MM.1S (cell line): ENCODE data around the gene WASL.

ENCODE experiments used
- DNase-seq: peaks from one replicate; pipeline ENCODE4 v3.0.0-alpha.2; 2015
- H2AFZ ChIP-seq: fragments of 300-600 bp; sonication (generic); 2 replicates; pipeline ENCODE4 v1.6.0; 2016; ENCODE audit warnings: antibody characterized with exemption, low read length
- H3F3A ChIP-seq: fragments of 300-600 bp; sonication (generic); 2 replicates; pipeline ENCODE4 v1.6.1; 2016; ENCODE audit warnings: mild to moderate bottlenecking, antibody characterized with exemption, low read length, moderate library complexity, mixed read lengths; ENCODE audit not compliant: insufficient read depth
- H3K27ac ChIP-seq: fragments of 300-600 bp; sonication (generic); 2 replicates; pipeline ENCODE4 v1.5.1; 2016; ENCODE audit warnings: mild to moderate bottlenecking, low read length
- H3K27me3 ChIP-seq: fragments of 300-600 bp; sonication (generic); replicated peaks from 2 replicates; pipeline ENCODE4 v1.6.0; 2016; ENCODE audit warnings: low read length; ENCODE audit not compliant: insufficient read depth
- H3K36me3 ChIP-seq: fragments of 300-600 bp; sonication (generic); replicated peaks from 2 replicates; pipeline ENCODE4 v1.6.1; 2016; ENCODE audit warnings: mild to moderate bottlenecking, low read length, mixed read lengths; ENCODE audit not compliant: insufficient read depth
- H3K4me1 ChIP-seq: fragments of 300-600 bp; sonication (generic); 2 replicates; pipeline ENCODE4 v1.6.1; 2016; ENCODE audit warnings: low read length, mixed read lengths
- H3K4me2 ChIP-seq: fragments of 300-600 bp; sonication (generic); 2 replicates; pipeline ENCODE4 v1.6.0; 2016; ENCODE audit warnings: low read depth, low read length
- H3K4me3 ChIP-seq: fragments of 300-600 bp; sonication (generic); 2 replicates; pipeline ENCODE4 v1.5.1; 2016; ENCODE audit warnings: low read length, mixed read lengths
- H3K79me2 ChIP-seq: fragments of 300-600 bp; sonication (generic); 2 replicates; pipeline ENCODE4 v1.6.1; 2016; ENCODE audit warnings: mixed run types, low read length, mixed read lengths
- H3K9ac ChIP-seq: fragments of 300-600 bp; sonication (generic); 2 replicates; pipeline ENCODE4 v1.6.1; 2016; ENCODE audit warnings: low read length, mixed read lengths
- H3K9me2 ChIP-seq: fragments of 300-600 bp; sonication (generic); replicated peaks from 2 replicates; pipeline ENCODE4 v1.6.1; 2016; ENCODE audit warnings: mild to moderate bottlenecking, low read length, mixed read lengths; ENCODE audit not compliant: insufficient read depth
- H3K9me3 ChIP-seq: fragments of 300-600 bp; sonication (generic); replicated peaks from 2 replicates; pipeline ENCODE4 v1.6.1; 2016; ENCODE audit warnings: mild to moderate bottlenecking, low read length, mixed read lengths; ENCODE audit not compliant: insufficient read depth
- H4K20me1 ChIP-seq: fragments of 300-600 bp; sonication (generic); 2 replicates; pipeline ENCODE4 v1.6.1; 2016; ENCODE audit warnings: mild to moderate bottlenecking, low read length, moderate library complexity, mixed read lengths; ENCODE audit not compliant: insufficient read depth
- CTCF ChIP-seq: fragments of 300-600 bp; sonication (generic); IDR thresholded peaks from 2 replicates; pipeline ENCODE4 v1.5.1; 2016; ENCODE audit warnings: antibody characterized with exemption, low read length, mixed read lengths
- EZH2 ChIP-seq: fragments of 300-600 bp; sonication (generic); optimal IDR thresholded peaks from 2 replicates; pipeline ENCODE3; 2017; ENCODE audit warnings: low read depth, mild to moderate bottlenecking, antibody characterized with exemption, low read length, mixed read lengths
- EZH2phosphoT487 ChIP-seq: fragments of 300-600 bp; sonication (generic); IDR thresholded peaks from 2 replicates; pipeline ENCODE4 v1.6.1; 2018; ENCODE audit warnings: antibody characterized with exemption, low read length

Gene WASL

GRCh38 chr7:123714296-123715080, 34.3 kb downstream of the WASL start:
- Histone ChIP-seq H3K4me3 (no peak overlapping the region), H3K27me3 (no peaks in the 10 kb centered on the region), H3K4me1 (no peaks in the 10 kb centered on the region), H3K4me2 (no peak overlapping the region), H3F3A (no peaks in the 10 kb centered on the region), H3K9me2 (no peaks in the 10 kb centered on the region), H3K9ac (no peak overlapping the region), H3K9me3 (no peaks in the 10 kb centered on the region), H3K27ac (no peak overlapping the region), H4K20me1 (peaks cover 6% of the 10 kb centered on the region; the same call in 1 of the 2 replicates), H3K36me3 (no peaks in the 10 kb centered on the region), H2AFZ (no peak overlapping the region), H3K79me2 (peaks cover 81% of the 10 kb centered on the region)
- no peak for DNase-seq
- TF ChIP-seq CTCF: no peak
- no peak for TF ChIP-seq EZH2phosphoT487
- no peak for TF ChIP-seq EZH2

- no peak for DNase-seq
- Histone ChIP-seq H3K9me2 (no peaks in the 10 kb centered on the region), H3F3A (no peaks in the 10 kb centered on the region), H2AFZ (no peak overlapping the region), H3K9me3 (no peaks in the 10 kb centered on the region), H3K79me2 (peaks cover 64% of the 10 kb centered on the region), H3K4me2 (no peak overlapping the region), H3K36me3 (peaks cover 3% of the 10 kb centered on the region; the same call in 1 of the 2 replicates), H3K4me3 (no peak overlapping the region), H3K4me1 (no peaks in the 10 kb centered on the region), H4K20me1 (peaks cover 6% of the 10 kb centered on the region; the same call in 1 of the 2 replicates), H3K27me3 (no peaks in the 10 kb centered on the region), H3K9ac (no peak overlapping the region), H3K27ac (no peak overlapping the region)
- TF ChIP-seq EZH2: no peak
- TF ChIP-seq CTCF: no peak
- no peak for TF ChIP-seq EZH2phosphoT487
These were observed 36.2 kb downstream of the WASL start for GRCh38 chr7:123712619-123713018.

GRCh38 chr7:123711832-123712293, 36.9 kb downstream of the WASL start:
- Histone ChIP-seq H3K4me3 (no peak overlapping the region), H3K9ac (no peak overlapping the region), H4K20me1 (peaks cover 6% of the 10 kb centered on the region; the same call in 1 of the 2 replicates), H3K9me2 (no peaks in the 10 kb centered on the region), H3K4me2 (no peak overlapping the region), H3K36me3 (peaks cover 5% of the 10 kb centered on the region; the same call in 1 of the 2 replicates), H3K27ac (no peak overlapping the region), H3F3A (no peaks in the 10 kb centered on the region), H3K4me1 (no peaks in the 10 kb centered on the region), H2AFZ (no peak overlapping the region), H3K79me2 (peaks cover 56% of the 10 kb centered on the region), H3K9me3 (no peaks in the 10 kb centered on the region), H3K27me3 (no peaks in the 10 kb centered on the region)
- no peak for DNase-seq
- TF ChIP-seq EZH2phosphoT487 (no peak), EZH2 (no peak), CTCF (no peak)
